Measurements from ENCODE around the gene RFC4. TPM values are rescaled to one million over a fixed set of nuclear protein-coding genes. Genes with fewer than 3 reads are reported as not detected.

The RFC4 gene
- total and polyA plus RNA-seq, 2 of the 13 experiments (the other 11 are each of a cell fraction or from before 2014, with no cell fraction given) = 18.5 to 103 TPM

GRCh38 chr3:186783731-186784515 is 22.4 kb downstream of the RFC4 start (continued):
- TF ChIP-seq POLR2AphosphoS2 (IDR thresholded peaks at IDR 0.05; ENCODE audit: low read depth, low read length) (0 out of 2 replicates have a peak, but pooled peaks have one; percentile 31), ZNF350 (CRISPR knock-in tag; IDR thresholded peaks at IDR 0.05; ENCODE audit: borderline replicate concordance, low read depth) (peak; percentile 14; the same call in 1 of the 2 replicates), XRCC5 (optimal IDR thresholded peaks at IDR 0.05; ENCODE audit: low read length) (no peak), CBX5 (CRISPR knock-in tag; IDR thresholded peaks at IDR 0.05; ENCODE audit: borderline replicate concordance) (0 out of 2 replicates have a peak, but pooled peaks have one; percentile 17), SMARCC2 (IDR thresholded peaks at IDR 0.05) (no peak), AKAP8 (CRISPR knock-in tag; IDR thresholded peaks at IDR 0.05) (peak; percentile 88; the same call in 1 of the 2 replicates), ZNF263 (CRISPR knock-in tag; IDR thresholded peaks at IDR 0.05) (no peak), ZNF660 (CRISPR knock-in tag; IDR thresholded peaks at IDR 0.05; ENCODE audit: borderline replicate concordance, low read depth) (no peak), GATAD1 (CRISPR knock-in tag; IDR thresholded peaks at IDR 0.05) (peak; percentile 74), ZNF839 (CRISPR knock-in tag; IDR thresholded peaks at IDR 0.05; ENCODE audit: borderline replicate concordance) (no peak), PPARG (CRISPR knock-in tag; conservative IDR thresholded peaks at IDR 0.05) (no peak), ZHX1 (CRISPR knock-in tag; IDR thresholded peaks at IDR 0.05; ENCODE audit: low read depth) (peak; percentile 47; the same call in 1 of the 2 replicates), ZNF296 (CRISPR knock-in tag; conservative IDR thresholded peaks at IDR 0.05) (0 out of 2 replicates have a peak, but pooled peaks have one; percentile 65), PAWR (CRISPR knock-in tag; IDR thresholded peaks at IDR 0.05; ENCODE audit: borderline replicate concordance) (0 out of 2 replicates have a peak, but pooled peaks have one; percentile 67), KMT2A (CRISPR knock-in tag; IDR thresholded peaks at IDR 0.05) (no peak), SP140L (CRISPR knock-in tag; IDR thresholded peaks at IDR 0.05; ENCODE audit: borderline replicate concordance) (no peak; the same call in 1 of the 2 replicates), ZNF329 (CRISPR knock-in tag; IDR thresholded peaks at IDR 0.05; ENCODE audit: low read depth) (no peak), MED8 (CRISPR knock-in tag; IDR thresholded peaks at IDR 0.05; ENCODE audit: insufficient replicate concordance) (no peak), TAF15 (IDR thresholded peaks at IDR 0.05; ENCODE audit: low read depth, low read length, poor library complexity, severe bottlenecking) (peak; percentile 72), ZNF256 (CRISPR knock-in tag; conservative IDR thresholded peaks at IDR 0.05) (no peak), ZNF451 (CRISPR knock-in tag; IDR thresholded peaks at IDR 0.05) (peak; percentile 54; the same call in 1 of the 2 replicates), ZNF484 (CRISPR knock-in tag; IDR thresholded peaks at IDR 0.05; ENCODE audit: borderline replicate concordance, low read depth) (peak; percentile 51; the same call in 1 of the 2 replicates), MAFK (conservative IDR thresholded peaks at IDR 0.05 in 1 of 2, IDR thresholded peaks at IDR 0.05 in 1 of 2; ENCODE audit: low read length in 2 of 2) (no peak), JUN (CRISPR knock-in tag; IDR thresholded peaks at IDR 0.05) (no peak), ZNF260 (CRISPR knock-in tag; IDR thresholded peaks at IDR 0.05; ENCODE audit: borderline replicate concordance, low read depth) (no peak)
- TF ChIP-seq, protein P1, sequence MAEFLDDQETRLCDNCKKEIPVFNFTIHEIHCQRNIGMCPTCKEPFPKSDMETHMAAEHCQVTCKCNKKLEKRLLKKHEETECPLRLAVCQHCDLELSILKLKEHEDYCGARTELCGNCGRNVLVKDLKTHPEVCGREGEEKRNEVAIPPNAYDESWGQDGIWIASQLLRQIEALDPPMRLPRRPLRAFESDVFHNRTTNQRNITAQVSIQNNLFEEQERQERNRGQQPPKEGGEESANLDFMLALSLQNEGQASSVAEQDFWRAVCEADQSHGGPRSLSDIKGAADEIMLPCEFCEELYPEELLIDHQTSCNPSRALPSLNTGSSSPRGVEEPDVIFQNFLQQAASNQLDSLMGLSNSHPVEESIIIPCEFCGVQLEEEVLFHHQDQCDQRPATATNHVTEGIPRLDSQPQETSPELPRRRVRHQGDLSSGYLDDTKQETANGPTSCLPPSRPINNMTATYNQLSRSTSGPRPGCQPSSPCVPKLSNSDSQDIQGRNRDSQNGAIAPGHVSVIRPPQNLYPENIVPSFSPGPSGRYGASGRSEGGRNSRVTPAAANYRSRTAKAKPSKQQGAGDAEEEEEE (CRISPR knock-in tag; IDR thresholded peaks at IDR 0.05; ENCODE audit: borderline replicate concordance) = no peak

All from HepG2 (cell line).